C4-2B (cell line): ENCODE results near the gene MAFG.

Source experiments
- H3K27ac ChIP-seq: fragments of 450-650 bp; 2 replicates; pipeline ENCODE4 v1.5.1; 2017
- ZFX ChIP-seq: fragments of 450-650 bp; IDR thresholded peaks from 2 replicates; pipeline ENCODE4 v1.6.1; 2017
- TF ChIP-seq, protein P1 (sequence below): fragments of 450-650 bp; conservative IDR thresholded peaks from 2 replicates; pipeline ENCODE4 v1.5.1; 2017; ENCODE audit warnings: mild to moderate bottlenecking

Gene MAFG

DNA sequence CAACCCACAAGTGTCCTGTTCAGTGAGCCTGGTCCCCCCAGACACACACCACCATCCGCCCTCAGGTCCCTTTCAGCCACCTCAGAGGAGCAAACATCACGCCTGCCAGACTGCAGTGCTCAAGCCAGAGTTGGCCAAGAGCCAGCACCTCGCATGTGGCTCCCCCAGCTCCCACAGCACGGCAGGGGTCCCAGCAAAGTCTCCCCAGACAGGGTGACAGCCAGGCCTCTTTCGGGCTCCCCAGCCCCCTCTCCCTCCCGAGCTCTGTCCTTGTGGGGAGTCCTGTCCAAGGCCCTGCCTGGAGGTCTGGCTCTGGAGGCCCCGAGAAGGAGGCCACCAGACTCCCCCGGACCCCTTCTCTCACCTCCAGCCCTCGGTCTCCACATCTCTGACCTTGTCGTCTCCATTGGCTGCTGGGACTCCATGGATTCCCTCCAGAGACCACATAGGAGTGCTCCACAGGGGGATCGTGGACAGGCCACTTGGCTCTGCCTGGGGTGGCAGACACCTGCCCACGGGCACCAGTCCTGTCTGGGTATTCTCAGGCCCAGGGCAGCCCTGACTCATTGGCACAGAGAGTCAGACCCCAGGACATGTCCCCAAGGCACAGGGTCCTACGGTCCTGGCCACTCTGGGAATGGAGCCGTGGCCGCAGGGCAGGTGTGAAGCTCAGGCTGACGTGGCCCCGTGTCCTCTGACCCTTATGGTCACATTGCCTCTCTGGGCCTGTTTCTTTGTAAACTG lies 21.3 kb upstream of the MAFG start:
- no peak overlapping the region for H3K27ac ChIP-seq
- TF ChIP-seq, protein P1, sequence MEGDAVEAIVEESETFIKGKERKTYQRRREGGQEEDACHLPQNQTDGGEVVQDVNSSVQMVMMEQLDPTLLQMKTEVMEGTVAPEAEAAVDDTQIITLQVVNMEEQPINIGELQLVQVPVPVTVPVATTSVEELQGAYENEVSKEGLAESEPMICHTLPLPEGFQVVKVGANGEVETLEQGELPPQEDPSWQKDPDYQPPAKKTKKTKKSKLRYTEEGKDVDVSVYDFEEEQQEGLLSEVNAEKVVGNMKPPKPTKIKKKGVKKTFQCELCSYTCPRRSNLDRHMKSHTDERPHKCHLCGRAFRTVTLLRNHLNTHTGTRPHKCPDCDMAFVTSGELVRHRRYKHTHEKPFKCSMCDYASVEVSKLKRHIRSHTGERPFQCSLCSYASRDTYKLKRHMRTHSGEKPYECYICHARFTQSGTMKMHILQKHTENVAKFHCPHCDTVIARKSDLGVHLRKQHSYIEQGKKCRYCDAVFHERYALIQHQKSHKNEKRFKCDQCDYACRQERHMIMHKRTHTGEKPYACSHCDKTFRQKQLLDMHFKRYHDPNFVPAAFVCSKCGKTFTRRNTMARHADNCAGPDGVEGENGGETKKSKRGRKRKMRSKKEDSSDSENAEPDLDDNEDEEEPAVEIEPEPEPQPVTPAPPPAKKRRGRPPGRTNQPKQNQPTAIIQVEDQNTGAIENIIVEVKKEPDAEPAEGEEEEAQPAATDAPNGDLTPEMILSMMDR: no peak
- no peak for TF ChIP-seq ZFX

DNA sequence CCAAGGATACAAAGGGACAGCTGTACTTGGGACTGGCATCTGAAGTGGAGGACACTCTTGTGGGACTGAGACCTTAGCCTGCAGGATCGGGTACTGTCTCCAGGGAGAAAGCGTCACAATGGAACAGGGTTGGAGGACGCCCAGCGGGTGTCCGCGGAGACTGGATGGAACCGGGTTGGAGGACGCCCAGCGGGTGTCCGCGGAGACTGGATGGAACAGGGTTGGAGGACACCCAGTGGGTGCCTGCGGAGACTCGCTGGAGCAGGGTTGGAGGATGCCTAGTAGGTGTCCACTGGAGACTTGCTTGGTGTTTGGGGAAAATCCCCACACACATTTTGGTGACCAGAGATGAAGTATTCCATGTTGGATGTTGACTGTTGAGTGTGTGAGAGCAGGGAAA lies 19.7 kb upstream of the MAFG start, which contains the start of gene MYADML2:
TSS of gene MYADML2 (minus strand) at position 45 of the 400 bp plus-strand sequence. CDS start 5,492 bp downstream, outside the sequence.
- H3K27ac ChIP-seq: no peak within 1 kb of the TSS
- TF ChIP-seq, protein P1: no peak
- no peak for TF ChIP-seq ZFX

DNA sequence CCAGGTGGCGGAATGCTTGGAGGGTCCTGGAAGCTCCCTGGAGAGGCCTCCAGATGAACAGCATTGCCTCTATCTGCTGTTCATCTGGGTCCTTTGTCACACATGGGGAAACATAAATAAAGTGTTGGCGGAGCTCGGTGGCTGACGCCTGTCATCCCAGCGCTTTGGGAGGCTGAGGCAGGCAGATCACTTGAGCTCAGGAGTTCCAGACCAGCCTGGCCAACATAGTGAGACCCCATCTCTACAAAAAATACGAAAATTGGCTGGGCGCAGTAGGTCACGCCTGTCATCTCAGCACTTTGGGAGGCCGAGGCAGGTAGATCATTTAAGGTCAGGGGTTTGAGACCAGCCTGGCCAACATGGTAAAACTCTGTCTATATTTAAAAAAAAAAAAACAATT lies 17.3 kb upstream of the MAFG start:
- no peak for TF ChIP-seq ZFX
- TF ChIP-seq, protein P1: no peak

DNA sequence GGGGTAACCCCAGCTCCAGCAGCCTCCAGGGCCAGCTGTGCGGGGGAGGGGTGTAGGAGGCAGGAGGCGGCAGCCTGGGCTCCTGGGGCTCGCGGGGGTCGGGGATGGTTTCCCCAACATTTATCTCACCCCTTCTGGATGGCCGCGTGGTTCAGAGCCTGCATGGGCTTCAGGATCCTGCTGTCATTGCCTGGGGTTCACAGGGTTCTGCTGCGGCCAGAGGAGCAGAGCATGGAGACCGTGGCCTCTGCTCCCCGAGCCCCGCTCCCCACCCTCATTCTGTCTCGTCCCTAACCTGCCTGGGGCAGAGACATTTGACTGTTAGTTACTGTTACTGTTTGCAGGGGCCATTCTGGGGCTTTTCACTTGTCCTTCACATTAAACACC lies 14.6 kb upstream of the MAFG start:
- H3K27ac ChIP-seq: no peak overlapping the region
- no peak for TF ChIP-seq ZFX
- TF ChIP-seq, protein P1: no peak

More for the DNA sequence above, 17.3 kb upstream of the MAFG start:
- no peak overlapping the region for H3K27ac ChIP-seq

DNA sequence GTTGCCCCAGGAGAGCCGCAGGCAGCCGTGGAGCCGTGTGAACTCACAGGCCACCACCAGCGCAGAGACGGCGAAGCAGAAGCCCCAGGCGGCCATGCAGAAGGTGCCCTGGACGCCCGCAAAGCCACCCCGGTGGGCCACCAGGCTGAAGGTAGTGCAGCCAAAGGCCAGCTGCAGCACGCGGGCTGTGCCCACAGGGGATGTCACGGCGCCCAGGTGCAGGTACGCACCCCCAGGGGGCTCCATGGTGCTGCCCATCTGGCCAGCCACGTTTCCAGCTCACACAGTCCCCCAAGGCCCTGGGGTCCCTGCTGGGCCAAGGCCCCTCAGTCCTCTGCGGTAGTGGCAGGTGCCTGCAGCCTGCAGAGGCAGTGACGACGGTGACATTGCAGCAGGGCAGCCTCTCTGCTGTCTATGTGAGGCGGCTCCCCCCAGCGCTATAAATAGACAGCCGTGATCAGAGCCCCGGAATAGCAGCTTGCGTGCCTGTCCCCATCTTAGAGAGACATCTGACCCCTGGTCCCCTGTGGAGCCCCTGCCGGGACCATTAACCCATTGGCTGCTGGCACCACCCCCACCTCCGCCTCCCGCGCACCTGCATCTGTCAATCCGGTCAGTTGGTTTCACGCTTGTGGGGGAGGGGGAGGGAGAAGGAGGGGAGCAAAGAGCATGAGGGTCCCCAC lies 14.1 kb upstream of the MAFG start:
- H3K27ac ChIP-seq: no peak overlapping the region
- no peak for TF ChIP-seq ZFX
- TF ChIP-seq, protein P1: no peak

DNA sequence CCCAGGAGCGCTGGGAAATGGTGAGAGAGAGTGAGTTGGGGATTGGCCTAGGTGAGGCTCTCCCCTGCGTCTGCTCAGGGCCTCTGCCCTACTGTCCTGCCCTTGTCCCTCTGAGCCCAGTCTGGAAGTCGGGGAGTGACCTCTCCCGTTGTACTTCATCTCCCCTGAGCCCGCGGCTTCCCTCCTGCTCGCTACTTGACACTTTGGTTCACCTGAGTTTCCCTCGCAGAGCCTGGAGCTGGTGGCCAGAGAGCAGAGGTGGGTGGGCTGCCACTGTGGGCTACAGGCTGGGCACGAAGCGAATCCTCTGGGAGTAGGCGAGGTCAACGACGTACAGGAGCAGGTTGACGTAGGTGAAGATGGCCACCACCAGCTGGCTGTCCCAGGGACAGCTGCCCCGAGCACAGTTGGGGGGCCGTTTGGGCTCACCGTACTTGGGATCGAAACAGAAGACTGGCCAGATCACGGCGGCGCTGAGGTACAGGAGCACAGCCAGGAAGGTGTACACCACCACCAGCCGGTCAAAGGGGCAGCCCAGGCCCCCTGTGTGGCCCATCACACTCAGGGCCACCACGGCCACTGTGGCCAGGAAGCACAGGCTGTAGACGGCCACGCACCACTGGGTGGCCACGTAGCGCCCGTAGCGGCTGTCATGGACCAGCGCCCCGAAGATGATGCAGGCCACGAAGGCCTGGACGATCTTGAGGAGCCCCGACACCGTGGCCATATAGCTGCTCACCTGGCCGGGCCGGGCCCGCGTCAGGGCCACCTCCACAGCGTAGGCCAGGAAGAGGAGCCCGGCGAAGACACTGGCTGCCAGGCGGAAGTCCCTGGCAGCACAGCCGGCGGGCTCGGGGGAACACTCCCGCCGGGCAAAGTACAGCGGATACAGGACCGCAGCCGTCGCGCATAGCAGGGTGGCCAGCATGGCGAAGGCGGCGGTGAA lies 13.3 kb upstream of the MAFG start:
- TF ChIP-seq ZFX: no peak
- TF ChIP-seq, protein P1: no peak
- no peak overlapping the region for H3K27ac ChIP-seq
